ENCODE measurements around the gene OPN4.

OPN4 gene

GRCh38 chr10:86705139-86705538, 50.8 kb downstream of the OPN4 start:
- Histone ChIP-seq H3K4me3 (ENCODE audit: low read depth, low read length) (no peak overlapping the region), H3K36me3 (replicated peaks) (no peaks in the 10 kb centered on the region), H3K27ac (no peak overlapping the region), H3K27me3 (replicated peaks) (no peaks in the 10 kb centered on the region)
- no peak for TF ChIP-seq CTCF (IDR thresholded peaks at IDR 0.05; ENCODE audit: low read depth, low read length, missing control alignments)
- in situ Hi-C loops (cut with HindIII; ENCODE audit: low pct_ligation_motif_present, low sequenced_read_pairs), result no loop called here
- no peak for DNase-seq

GRCh38 chr10:86705905-86706304, 51.6 kb downstream of the OPN4 start:
- no peak overlapping the region for H3K4me3 ChIP-seq (ENCODE audit: low read depth, low read length)
- H3K36me3 ChIP-seq (replicated peaks), result no peaks in the 10 kb centered on the region
- TF ChIP-seq CTCF (IDR thresholded peaks at IDR 0.05; ENCODE audit: low read depth, low read length, missing control alignments), result no peak
- no peaks in the 10 kb centered on the region for H3K27me3 ChIP-seq (replicated peaks)
- no peak overlapping the region for H3K27ac ChIP-seq
- no peak for DNase-seq
- in situ Hi-C loops (cut with HindIII; ENCODE audit: low pct_ligation_motif_present, low sequenced_read_pairs), result no loop called here

- no peak for TF ChIP-seq CTCF (IDR thresholded peaks at IDR 0.05; ENCODE audit: low read depth, low read length, missing control alignments)
- H3K27me3 ChIP-seq (replicated peaks), result no peaks in the 10 kb centered on the region
- no peak overlapping the region for H3K27ac ChIP-seq
- no peak overlapping the region for H3K4me3 ChIP-seq (ENCODE audit: low read depth, low read length)
- in situ Hi-C loops (cut with HindIII; ENCODE audit: low pct_ligation_motif_present, low sequenced_read_pairs), result no loop called here
- no peaks in the 10 kb centered on the region for H3K36me3 ChIP-seq (replicated peaks)
- no peak for DNase-seq
Observed at GRCh38 chr10:86706401-86706841, 52.1 kb downstream of the OPN4 start.

- no peaks in the 10 kb centered on the region for H3K27me3 ChIP-seq (replicated peaks)
- TF ChIP-seq CTCF (IDR thresholded peaks at IDR 0.05; ENCODE audit: low read depth, low read length, missing control alignments), result no peak
- DNase-seq, result no peak
- in situ Hi-C loops (cut with HindIII; ENCODE audit: low pct_ligation_motif_present, low sequenced_read_pairs), result no loop called here
- no peaks in the 10 kb centered on the region for H3K36me3 ChIP-seq (replicated peaks)
- H3K4me3 ChIP-seq (ENCODE audit: low read depth, low read length), result no peak overlapping the region
- H3K27ac ChIP-seq, result no peak overlapping the region
Observed at GRCh38 chr10:86706977-86707376, 52.6 kb downstream of the OPN4 start.

GRCh38 chr10:86707505-86707904, 53.2 kb downstream of the OPN4 start:
- no peak for DNase-seq
- Histone ChIP-seq H3K36me3 (replicated peaks) (no peaks in the 10 kb centered on the region), H3K4me3 (ENCODE audit: low read depth, low read length) (no peak overlapping the region), H3K27me3 (replicated peaks) (no peaks in the 10 kb centered on the region), H3K27ac (no peak overlapping the region)
- in situ Hi-C loops (cut with HindIII; ENCODE audit: low pct_ligation_motif_present, low sequenced_read_pairs), result no loop called here
- TF ChIP-seq CTCF (IDR thresholded peaks at IDR 0.05; ENCODE audit: low read depth, low read length, missing control alignments), result no peak

- no peaks in the 10 kb centered on the region for H3K27me3 ChIP-seq (replicated peaks)
- in situ Hi-C loops (cut with HindIII; ENCODE audit: low pct_ligation_motif_present, low sequenced_read_pairs), result no loop called here
- no peak for TF ChIP-seq CTCF (IDR thresholded peaks at IDR 0.05; ENCODE audit: low read depth, low read length, missing control alignments)
- H3K36me3 ChIP-seq (replicated peaks), result no peaks in the 10 kb centered on the region
- H3K27ac ChIP-seq, result no peak overlapping the region
- no peak overlapping the region for H3K4me3 ChIP-seq (ENCODE audit: low read depth, low read length)
- DNase-seq, result no peak
Observed at GRCh38 chr10:86708068-86708782, 53.9 kb downstream of the OPN4 start.
